ENCODE measurements around the gene PPP2R5D.
"Not testable (repeated sequence)": the region's sequence is repeated elsewhere in the genome, so short reads cannot be mapped to it uniquely, and the experiment has no call there.

Gene PPP2R5D

DNA sequence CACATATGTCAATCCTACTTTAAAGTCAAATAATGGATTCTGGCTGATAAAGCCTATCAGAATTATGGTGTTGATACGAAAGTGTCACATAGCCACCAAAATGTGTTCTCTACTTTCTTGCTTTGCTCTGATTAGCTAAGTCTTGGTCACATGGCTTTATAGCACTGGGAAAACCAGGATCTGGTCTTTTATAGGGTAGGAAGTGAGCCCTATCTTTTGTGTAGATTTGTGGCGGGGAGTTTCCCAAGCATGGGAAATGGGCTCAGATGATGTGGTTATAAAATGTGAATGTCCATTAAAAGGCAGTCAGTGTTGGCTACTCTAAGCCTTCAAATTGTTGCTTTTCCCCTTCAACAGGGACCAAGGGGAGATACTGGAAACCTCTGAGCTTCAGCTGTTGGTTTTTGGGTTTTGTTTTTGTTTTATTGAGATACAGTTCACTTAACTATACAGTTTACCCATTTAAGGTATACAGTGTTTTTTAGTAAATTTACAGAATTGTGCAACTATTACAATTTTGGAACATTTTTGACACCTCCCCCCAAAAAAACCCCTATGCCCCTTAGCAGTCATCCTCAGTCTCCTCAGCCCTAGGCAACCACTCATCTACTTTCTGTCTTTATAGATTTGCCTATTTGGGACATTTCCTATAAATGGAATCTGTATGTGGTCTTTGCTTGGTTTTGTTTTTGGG is 49.3 kb downstream of the PPP2R5D start:
- DNase-seq: no peak

DNA sequence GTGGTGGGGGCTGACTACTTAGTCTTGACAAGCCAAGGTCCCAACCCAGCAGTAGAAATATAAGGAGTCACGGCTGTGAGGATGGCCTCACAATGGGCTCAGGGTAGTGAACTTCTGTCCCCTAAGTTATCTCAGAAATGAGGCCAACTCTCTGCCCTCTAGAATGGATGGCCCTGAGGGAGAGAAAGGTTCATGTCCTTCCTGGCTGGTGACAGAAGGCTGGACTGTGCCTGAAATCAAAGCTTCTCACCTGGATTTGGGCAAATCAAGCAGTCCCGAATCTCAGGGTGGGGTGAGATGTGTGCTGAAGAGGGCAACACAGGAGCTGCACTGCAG is 49.8 kb downstream of the PPP2R5D start:
- no peak for DNase-seq

DNA sequence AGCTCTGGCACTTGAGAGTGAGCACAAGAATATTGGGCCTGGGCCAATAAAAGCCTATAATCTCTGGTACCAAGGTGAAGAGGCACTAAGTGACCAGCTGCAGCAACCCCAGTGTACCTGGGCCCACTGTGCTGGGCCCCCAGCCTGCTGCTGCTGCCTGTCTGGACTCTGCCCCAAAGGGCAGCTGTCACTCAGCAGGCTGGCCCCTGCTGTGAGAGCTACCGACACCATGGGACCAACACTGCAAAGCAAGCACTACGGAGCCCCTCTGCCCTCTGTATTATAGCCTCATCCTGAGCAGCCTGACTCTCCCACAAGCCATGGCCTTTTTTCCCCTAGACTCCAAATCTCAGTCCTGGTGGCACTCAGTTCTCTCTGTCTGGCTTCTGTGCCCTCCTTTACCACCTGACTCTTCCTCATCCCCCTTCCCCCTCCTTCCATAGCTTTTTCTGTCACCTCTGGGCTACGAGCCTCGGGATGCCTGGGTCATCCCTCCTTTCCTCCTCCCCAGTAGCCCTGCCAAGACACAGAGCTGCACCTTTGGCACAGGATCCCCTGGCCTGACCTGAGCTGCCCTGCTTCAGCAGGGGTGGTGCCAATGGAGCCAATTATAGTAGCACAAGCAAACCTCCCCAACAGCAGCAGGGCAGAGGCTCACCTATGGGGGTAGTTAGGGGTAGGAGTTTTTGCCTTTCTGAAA is 51.3 kb downstream of the PPP2R5D start:
- DNase-seq: no peak

DNA sequence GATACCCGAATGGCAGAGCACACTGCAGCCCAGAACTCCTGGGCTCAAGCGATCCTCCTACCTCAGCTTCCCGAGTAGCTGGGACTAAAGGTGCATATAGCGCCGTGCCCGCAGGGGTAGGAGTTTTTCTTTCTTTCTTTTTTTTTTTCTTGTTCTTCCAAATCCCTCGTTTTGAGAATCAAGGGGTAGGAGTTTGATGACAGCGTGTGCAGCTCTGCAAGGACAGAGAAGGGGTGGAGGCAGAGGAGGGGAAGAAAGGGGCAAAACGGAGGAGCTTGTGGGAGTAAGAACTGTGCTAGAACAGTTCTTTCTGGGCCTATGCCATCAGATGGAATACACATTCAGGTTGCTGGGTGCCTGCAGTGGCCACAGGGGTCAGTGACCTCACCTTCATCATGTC is 52.3 kb downstream of the PPP2R5D start:
- no peak for DNase-seq

DNA sequence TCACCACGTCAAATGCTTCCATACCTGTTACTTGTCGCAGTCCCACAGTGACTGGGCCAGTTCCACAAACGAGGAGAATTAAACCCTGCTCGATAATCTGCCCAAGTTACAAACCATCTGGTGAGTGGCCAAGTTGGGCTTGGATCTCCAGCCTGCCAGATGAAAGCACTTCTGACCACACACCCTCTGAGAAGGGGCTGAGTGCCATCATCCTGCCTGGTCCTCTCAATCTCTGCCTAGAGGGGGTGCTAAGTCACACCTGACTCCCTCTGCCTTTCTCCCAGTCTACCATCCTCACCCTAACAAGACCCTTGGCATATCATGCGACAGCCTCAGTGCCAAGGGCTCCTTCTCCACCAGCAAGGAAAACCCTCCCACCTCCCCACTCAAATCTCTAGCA is 52.8 kb downstream of the PPP2R5D start:
- no peak for DNase-seq

DNA sequence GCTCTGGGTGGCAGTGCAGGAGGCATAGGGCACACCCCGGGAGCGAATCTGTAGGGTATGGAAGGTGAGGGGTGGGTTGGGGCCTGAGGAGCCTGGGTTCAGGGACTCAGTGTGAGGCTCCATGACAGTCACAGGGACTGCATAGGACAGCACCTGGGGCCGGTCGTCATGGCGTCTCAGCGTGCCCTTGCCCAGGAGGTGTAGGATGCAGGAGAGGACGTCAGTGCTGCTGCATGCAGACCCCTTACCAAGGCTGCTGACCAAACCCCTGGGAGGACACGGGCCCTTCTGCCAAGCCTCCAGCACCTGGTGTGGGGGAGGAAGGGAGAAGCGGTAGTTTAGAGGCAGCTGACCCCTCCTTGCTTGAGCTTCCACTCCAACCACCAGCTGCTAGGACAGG is 53.3 kb downstream of the PPP2R5D start:
- no peak for DNase-seq

DNA sequence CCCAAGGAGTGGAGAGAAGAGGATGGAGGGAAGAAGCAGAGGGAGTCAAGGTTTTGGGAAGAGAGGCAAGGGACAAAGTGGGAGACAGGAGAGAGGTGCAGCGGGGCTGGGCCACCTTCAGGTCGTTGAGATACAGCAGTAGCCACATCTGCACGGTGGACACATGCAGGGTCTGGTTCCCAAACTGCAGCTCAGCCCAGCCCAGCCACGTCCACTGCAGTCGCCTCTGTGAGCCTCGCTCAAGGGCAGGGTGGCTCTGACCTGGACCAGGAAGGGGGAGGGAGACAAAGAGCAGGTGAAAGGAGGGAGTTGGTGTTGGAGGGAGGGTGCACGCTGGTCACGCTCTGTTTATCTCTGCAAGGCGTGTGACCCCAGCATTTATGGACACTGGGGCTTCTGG is 54.4 kb downstream of the PPP2R5D start:
- DNase-seq: no peak

DNA sequence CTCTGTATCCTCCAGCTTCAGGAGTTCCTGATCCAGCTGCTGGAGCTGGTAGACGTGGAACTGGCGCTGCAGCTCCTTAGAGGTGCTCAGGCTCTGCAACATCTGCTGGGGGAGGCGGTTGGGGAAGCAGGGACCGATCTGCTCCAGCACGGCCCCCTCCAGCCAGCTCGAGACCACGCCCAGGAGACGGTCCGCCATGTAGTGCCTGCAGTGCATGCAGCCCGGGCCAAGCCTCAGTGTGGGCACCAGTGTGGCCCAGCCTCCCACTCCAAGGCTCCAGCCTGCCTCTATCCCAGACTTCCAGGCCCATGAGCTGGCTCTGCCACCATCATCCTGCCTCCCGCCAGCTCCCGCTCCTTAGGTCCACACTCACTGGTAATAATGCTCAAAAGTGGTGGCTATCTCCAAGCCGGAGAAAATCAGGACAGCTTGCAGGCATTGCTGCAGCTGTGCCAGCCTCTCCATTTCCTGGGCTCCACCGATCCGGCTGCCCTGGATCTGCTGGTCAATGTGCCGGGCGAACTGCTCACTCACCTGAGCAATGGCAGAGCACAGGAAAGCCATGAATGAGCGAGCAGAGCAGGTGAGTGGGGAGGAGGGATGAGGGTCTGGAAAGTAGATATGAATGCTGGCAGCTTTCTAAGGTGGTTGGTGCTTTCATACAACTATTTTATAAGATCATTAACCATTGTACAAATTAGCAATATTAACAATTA is 56.3 kb downstream of the PPP2R5D start:
- DNase-seq: no peak

DNA sequence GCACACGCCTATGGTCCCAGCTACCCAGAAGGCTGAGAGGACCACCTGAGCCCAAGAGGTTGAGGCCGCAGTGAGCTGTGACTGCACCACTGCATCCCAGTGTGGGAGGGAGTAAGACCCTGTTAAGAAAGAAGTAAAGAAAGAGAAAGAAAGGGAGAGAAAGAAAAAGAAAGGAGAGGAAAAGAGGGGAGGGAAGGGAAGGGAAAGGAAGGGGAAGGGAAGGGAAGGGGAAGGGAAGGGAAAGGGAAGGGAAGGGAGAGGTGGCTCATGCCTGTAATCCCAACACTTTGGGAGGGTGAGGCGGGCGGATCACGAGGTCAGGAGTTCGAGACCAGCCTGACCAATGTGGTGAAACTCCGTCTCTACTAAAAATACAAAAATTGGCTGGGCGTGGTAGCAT is 57.1 kb downstream of the PPP2R5D start:
- DNase-seq: not testable (repeated sequence)

DNA sequence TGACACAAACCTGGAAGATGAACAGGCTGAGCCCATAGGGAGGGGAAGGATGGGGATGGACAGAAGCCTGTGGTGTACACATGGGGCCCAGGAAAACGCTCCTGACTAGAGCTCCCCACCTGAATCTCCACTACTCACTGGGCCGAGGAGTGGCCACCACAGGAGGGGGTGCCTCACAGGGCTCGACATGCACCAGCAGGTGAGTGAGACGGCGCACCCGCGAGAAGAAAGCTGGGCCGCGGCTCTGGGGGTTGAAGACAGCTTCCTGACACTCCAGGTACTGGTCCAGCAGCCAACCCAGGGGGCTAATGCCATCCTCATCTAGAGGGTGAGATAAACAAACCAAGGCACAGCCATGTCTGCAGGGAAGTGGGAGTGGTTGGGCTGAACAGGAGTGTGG is 58.9 kb downstream of the PPP2R5D start:
- DNase-seq: no peak

DNA sequence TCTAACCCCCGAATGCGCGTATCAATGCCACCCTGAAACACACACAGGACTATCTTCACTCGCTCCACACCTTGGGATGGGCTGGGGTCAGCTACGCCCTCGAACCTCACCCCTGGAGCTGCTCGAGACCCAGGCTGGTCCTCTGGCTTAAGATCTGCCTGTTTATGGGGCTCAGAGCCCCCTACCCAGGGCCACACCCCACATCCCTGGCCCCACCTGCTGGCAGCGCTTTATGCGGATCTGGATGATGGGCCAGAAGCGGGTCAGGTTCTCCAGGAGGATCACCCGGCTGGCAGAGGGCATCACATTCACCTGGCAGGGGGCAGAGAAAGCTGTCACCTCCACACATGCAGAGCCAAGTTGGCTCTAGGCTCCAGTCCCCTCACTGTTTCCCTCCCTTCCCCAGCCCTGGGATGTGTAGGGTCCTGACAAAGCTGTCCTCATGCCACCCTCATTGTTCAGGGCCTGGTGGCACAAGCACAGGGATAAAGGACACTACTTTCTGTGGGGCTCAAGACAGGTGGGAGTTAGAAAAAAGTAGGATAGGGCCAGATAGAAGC is 61.1 kb downstream of the PPP2R5D start:
- no peak for DNase-seq

DNA sequence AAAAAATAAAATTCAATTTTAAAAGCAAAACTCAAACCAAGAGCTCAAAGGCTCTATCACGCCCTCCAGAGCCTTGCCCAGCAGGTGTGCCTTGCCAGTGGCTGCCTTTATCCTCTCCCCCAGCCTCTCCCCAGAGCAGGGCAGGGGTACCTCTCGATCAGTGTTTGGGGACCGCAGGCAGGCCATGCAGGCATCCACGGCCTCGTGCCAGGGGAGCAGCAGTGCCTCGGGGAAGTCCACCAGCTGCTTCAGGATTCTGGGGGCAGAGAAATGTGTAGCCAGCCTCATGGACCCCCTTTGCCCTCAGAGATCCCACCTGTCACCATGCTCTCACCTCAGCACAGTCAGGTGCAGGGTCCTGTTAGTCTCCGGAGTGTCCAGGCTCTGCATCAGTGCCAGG is 63.6 kb downstream of the PPP2R5D start:
- DNase-seq: no peak

DNA sequence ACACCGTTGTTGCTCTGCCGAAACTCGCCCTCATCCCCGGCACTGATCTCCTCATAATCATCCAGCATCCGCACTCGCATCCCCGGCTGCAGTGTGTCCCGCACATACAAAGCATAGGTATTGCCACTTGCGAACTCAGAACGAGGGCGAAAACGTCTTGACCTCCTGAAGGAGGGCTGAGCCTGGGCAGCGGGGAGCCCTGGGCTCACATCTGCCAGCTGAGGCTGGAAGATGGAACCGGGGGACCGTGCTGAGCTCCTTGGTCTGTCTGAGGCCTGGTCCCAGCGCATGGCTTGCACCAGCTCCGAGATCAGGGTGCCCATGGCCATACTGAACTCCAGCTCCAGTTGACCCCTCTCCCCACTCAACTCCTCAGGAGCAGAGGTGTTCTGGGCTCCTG is 66.6 kb downstream of the PPP2R5D start:
- no peak for DNase-seq

DNA sequence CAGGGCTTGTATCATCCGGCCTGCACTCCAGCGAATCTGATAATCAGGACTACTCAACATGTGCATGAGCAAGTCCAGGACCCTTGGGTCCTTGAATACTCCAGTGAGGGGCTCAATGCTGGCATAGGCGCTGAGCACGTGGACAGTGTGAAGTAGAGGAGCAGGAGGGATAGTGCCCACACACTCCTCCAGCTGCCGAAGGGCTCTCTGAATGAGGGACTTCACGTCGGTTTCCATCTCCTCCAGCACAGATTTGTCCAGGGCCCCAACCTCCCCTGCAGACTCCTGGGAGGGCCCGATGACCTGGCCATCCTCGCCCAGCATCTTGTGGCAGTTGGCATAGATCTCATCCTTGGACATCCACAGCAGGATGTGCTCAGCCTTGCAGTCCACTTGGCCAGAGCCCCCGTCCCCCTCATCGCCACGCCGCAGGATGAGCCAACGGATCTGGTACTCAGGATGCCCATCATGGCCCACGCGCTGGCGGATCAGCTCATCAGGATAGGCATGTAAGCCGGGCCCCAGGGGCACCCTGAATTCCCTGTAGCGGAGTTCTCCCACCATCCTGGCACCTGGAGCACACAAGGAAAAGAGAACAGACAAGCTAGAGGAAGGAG is 68.0 kb downstream of the PPP2R5D start:
- DNase-seq: no peak

DNA sequence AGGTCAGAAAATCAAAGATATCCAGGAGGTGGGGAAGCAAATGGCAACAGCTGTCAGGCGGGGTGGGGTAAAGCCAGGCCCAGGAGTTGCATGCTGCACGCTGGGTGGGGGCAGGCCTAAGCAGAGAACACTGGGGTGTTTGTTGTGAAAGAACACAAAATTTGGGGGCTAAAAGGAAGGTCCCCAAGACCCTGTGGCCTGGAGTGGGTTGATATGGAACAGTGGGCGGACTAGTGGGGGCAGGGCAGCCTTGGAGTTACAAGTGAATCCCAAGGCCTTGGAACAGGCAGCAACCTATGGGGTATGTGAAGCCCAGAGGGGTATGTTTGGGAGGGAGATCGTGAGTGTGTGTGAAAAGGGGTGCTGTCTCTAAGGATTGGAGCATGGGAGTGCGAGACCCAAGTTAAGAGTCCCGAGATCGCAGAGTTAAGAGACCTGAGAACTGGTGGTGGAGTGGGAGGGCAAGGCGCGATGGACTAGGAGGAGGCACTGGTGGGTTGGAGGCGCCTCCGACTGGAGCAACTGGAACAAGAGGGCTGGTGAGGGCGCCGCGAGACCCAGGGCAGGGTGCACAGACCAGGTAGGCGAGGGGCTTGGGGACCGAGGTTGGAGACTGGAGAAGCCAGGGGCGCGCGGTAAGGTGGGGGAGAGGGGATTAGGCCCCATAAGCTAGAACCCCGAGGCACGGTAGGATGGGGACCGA is 68.6 kb downstream of the PPP2R5D start:
- DNase-seq: no peak

DNA sequence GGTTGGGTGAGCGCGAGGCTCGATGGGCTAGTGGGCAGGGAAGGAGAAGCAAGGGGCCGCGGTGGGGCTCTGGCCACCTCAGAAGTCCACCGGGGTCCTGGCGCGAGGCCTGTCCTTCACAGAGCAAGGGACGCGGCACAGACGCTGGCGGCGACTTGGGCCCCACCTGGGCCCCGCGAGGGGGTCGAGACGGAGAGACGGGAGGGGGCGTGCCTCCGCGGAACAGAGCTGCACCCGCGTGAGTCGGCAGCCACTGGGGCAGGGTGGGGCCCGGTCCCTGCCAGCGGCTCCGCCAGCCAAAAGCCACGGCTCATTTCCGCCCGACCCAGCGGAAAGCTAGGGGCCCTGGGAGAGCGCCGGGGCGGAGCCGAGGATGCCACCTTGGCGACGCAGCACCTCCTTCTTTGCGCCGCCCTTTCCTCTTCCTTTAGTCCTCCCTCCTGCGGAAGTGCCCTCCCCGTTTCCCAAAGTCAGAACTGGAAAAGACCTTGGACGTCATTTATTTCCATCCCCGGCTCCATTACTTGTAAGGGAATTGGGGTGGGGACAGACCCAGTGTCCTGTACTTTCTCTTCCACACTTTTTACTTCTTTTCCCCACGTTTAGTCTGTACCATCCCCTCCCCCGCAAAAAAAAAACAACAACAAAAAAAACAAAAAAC is 69.3 kb downstream of the PPP2R5D start, which contains the start of gene CUL7:
TSS of gene CUL7 (minus strand) at position 307 of the 661 bp plus-strand sequence. CDS start 1,063 bp downstream, outside the sequence.
- DNase-seq: peak; percentile 88 to 91

DNA sequence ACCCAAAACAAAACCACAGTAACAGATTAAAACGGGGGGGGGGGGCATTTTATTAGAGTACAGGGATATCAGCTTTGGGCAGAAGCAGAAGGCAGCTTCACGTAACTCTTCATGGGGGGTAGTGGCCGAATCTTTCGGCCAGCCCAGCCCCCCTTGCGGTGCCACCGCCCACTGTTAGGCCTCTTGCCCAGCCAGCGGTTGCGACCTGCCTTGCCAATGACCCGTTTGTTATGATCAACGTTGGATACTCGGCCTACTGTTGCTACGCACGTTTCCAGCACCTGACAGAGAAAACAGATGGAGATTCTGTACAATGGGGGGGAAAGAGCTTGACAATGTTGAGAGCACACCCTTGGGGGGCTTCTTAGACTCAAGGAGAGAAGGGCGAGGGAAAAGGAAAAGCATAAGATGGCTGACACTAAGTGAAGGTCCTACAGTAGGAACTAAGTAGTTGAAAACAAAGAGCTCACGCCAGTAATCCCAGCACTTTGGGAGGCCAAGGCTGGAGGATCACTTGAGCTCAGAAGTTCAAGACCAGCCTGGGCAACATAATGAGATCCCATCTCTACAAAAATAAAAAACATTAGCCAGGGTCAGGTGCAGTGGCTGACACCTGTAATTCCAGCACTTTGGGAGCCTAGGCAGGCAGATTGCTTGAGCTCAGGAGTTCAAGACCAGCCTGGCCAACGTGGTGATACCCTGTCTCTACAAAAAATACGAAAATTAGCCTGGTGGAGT is 70.0 kb downstream of the PPP2R5D start:
- DNase-seq: no peak

DNA sequence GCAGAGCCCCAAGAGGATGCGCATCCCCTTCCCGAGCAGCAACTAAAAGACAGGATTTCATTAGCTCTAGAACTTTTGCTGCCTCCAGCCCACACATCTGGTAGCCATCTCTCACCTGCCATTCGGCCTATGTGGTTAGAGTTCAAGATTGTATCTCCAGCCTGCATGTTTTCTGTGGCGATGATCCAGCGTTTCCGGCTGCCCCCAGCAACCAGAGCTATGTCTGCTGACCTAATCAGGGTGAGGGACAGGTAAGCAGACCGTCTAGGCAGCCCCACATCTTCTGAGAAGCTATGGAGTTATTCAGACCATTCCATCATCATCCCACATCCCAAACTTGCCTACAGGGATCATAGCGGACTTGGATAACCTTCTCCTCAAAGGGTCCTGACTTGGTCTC is 71.6 kb downstream of the PPP2R5D start:
- no peak for DNase-seq

DNA sequence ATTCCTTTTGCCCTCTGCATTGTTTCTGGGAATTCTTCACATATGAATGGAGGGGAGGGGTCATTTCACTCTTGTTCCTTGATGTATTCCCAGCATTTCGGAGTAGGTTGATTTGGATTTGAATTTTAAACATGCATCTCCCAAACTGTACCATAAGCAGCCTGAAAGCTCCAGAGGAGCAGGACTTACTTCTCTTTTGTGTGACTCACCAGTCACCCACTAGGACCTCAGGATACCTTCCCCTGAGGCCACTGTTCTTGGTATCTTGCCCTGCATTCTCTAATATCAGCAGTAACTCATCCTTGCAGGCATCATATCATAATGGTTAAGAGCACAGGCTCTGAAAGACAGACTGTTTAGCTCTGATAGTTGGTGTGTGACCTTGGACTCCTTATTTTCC is 74.2 kb downstream of the PPP2R5D start:
- DNase-seq: no peak

DNA sequence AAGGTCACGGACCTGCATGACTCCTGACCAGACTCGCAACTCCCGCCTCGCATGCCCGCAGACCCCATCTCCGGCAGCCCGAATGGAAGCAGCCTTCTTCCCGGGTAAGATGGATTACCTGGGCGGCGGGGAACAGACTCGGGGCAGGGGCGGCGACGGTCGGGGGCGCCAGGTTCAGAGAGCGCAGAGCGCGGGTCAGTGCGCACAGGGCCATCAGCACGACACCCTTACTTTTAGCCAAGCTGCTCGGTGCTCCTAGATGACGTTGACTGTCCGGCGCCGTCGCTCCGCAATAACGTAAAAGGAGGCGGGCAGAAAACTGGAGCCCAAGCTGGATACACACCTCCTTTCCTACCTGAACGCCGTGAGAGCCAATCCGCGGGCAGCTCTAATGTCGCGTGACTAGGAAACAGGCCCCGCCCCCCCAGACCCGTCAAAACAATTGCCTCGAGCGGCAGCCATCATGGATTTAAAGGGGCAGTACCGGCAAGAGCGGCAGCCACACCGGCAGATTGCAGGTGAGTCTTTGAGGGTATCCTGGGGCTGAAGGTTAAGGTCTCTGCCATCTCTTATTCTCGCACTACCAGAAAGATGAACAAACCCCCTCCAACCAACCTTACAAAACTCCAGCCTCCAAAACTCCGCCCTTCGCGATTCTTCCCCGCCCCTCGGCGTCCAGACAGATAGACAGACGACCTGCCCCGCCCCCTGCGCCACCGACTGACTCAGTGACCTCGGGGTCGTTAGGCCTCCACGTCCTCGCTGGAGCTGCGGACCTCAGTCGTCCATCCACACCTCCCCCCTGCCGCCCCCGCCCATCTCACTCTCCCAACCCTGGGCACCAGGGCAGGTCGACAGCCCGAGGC is 75.0 kb downstream of the PPP2R5D start, which contains the start of the genes KLC4 and MRPL2:
TSS of gene KLC4 (plus strand) at position 464 of the 866 bp plus-strand sequence. CDS start 1,705 bp downstream, outside the sequence.
TSS of gene MRPL2 (minus strand) at position 267 of the 866 bp plus-strand sequence. CDS start at position 214, 53 bp downstream.
- DNase-seq: peak; percentile 99
